Heart left ventricle (tissue), 13 donors: ENCODE results near the gene FMNL3.

Experiments
- POLR2A ChIP-seq, 2 donors: fragments of 450-650 bp; IDR thresholded peaks; one replicate each; pipeline ENCODE4 v1.6.1; 2017; ENCODE audit warnings: antibody characterized with exemption in 2 of 2, mild to moderate bottlenecking in 2 of 2, moderate library complexity in 2 of 2
- TF ChIP-seq, protein P1 (sequence below), 12 donors: fragments of 200-600 bp; sonication (generic) in 4 of 12; IDR thresholded peaks; one replicate each; pipeline versions ENCODE4 v1.5.0 to v1.8.0; 2018 to 2022; ENCODE audit warnings: antibody characterized with exemption in 12 of 12, mild to moderate bottlenecking in 5 of 12
- donor health status: ischemic (EF 13 %, LVEDD 7.1; RV severe dilation, severe dysfunction).
- donor health status: DM: no; HTN: yes; CAD: no.
- donor health status: DM: no; HTN: no; CAD: no.
- donor health status: ischemic (EF 25% LVEDD 6.9; RV normal size, moderate dysfunction).
- donor health status: ischemic (EF 25% LVEDD 5.7; RV mildly dilated, moderate dysfunction).
- donor health status: ischemic (EF 35%, LVEDD 5.7; RV mildly dilated, moderate dysfunction).
- donor health status: nonischemic (EF 11% LVEDD 7.7; RV severe dilation, severe dysfunction).
- donor health status: DM: yes; HTN: yes; CAD: no.
- donor health status: PGD.
- donor health status: ischemic (EF 29% LVEDD 5.4; RV normal size, mild dysfunction).
- donor health status: nonischemic (EF 23%, LVEDD 6.1; RV moderate dilation, normal function).

DNA sequence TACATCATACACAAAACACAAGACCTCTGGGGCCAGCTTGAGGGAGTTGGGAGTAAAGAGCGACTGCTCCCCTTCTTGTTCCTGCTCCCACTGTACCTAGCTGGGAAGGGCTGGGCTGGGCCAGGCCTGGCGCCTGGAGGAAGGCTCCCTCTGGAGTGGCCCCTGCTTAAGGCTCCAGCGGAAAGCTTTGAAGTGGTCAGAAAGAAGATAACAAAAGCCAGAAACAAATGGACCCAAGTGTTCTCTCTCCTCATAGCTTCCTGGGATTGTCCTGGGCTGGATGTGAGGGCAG lies 58.5 kb downstream of the FMNL3 start:
- TF ChIP-seq POLR2A (IDR thresholded peaks at IDR 0.05), result no peak
- TF ChIP-seq, protein P1, sequence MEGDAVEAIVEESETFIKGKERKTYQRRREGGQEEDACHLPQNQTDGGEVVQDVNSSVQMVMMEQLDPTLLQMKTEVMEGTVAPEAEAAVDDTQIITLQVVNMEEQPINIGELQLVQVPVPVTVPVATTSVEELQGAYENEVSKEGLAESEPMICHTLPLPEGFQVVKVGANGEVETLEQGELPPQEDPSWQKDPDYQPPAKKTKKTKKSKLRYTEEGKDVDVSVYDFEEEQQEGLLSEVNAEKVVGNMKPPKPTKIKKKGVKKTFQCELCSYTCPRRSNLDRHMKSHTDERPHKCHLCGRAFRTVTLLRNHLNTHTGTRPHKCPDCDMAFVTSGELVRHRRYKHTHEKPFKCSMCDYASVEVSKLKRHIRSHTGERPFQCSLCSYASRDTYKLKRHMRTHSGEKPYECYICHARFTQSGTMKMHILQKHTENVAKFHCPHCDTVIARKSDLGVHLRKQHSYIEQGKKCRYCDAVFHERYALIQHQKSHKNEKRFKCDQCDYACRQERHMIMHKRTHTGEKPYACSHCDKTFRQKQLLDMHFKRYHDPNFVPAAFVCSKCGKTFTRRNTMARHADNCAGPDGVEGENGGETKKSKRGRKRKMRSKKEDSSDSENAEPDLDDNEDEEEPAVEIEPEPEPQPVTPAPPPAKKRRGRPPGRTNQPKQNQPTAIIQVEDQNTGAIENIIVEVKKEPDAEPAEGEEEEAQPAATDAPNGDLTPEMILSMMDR (IDR thresholded peaks at IDR 0.05), result no peak
